Psoas muscle (tissue), 8 donors: ENCODE results near the gene SYT5. TPM values are rescaled to one million over a fixed set of nuclear protein-coding genes. Genes with fewer than 3 reads are reported as not detected.
"Not testable (repeated sequence)": the region's sequence is repeated elsewhere in the genome, so short reads cannot be mapped to it uniquely, and the experiment has no call there.

Experiments used
- ATAC-seq, 4 donors: fragments of 200-7000 bp; cut with Tn5 transposase; one replicate each; pipeline ENCODE4 v1.9.1; 2020; ENCODE audit warnings: moderate library complexity in 3 of 4, mild to moderate bottlenecking in 2 of 4
- DNase-seq, 2 donors: peaks; one replicate each; pipeline ENCODE4 v3.0.0-alpha.2; 2020
- H3K27ac ChIP-seq: fragments of 200-600 bp; one replicate; pipeline ENCODE4 v1.8.0; 2022
- H3K27me3 ChIP-seq, 3 donors: fragments of 200-600 bp in 1 of 3; one replicate each; pipeline versions ENCODE4 v1.6.1 to v1.8.0; 2013 to 2022; ENCODE audit warnings: low read length in 2 of 3, mild to moderate bottlenecking in 2 of 3, moderate library complexity in 1 of 3; ENCODE audit not compliant: insufficient read depth in 3 of 3
- H3K36me3 ChIP-seq, 2 donors: fragments of 200-600 bp in 1 of 2; one replicate each; pipeline versions ENCODE4 v1.6.1 to v1.8.0; 2013 to 2022; ENCODE audit warnings: low read depth in 1 of 2, mild to moderate bottlenecking in 1 of 2, moderate library complexity in 1 of 2; ENCODE audit not compliant: insufficient read depth in 1 of 2
- H3K4me1 ChIP-seq: fragments of 200-600 bp; one replicate; pipeline ENCODE4 v1.8.0; 2022
- H3K4me3 ChIP-seq: fragments of 200-600 bp; one replicate; pipeline ENCODE4 v1.8.0; 2022; ENCODE audit warnings: mild to moderate bottlenecking
- H3K9me3 ChIP-seq: fragments of 200-600 bp; one replicate; pipeline ENCODE4 v1.8.0; 2022
- CTCF ChIP-seq: fragments of 200-600 bp; IDR thresholded peaks from one replicate; pipeline ENCODE4 v1.8.0; 2022; ENCODE audit warnings: antibody characterized with exemption
- WGBS, 3 donors: extraction: QIAGEN DNeasy Blood & Tissue Kit; methylation state at CpG; one replicate each; pipeline versions ENCODE4 v1.1.6 to v1.1.7; 2013; 5-methylcytosine and 5-hydroxymethylcytosine counted together
- intact Hi-C, 2 donors: fragments of 100-400 bp; cut with DNase I; formaldehyde crosslinking; loops; one replicate each; pipeline versions ENCODE4 v1.11.0 to v1.14.2; 2022
- polyA plus RNA-seq, 3 donors: library from polyadenylated mRNA; stranded (reverse); fragments of 200-250 nt; gene quantifications; one replicate each; pipeline ENCODE4 v1.2.3, GENCODE V29; 2013
- total RNA-seq, 4 donors: library from RNA; stranded (reverse); fragmentation: NEBNext Ultra II Directional in 2 of 4; extraction: Animal tissue kit (Norgen Biotek cat#: 25700) in 2 of 4; gene quantifications; one replicate each; pipeline versions ENCODE4 v1.2.1 to v1.2.4, GENCODE V29; 2021 to 2023
- donor health status: healthy with polysubstance abuse.
- donor health status: DM: no; HTN: no; CAD: no; lungs with moderate emphysema.
- donor health status: Bipolar disorder and iron deficiency.
- donor health status: healthy.
- donor health status: DM: yes; HTN: yes; CAD: no.
- donor health status: DM: no; HTN: no; CAD: no.
- donor health status: DM: no; HTN: no; CAD: no.
- donor health status: DM: yes; HTN: yes; CAD: no.

SYT5 gene
- total and polyA plus RNA-seq, 7 donors: 0.03 to 0.13 TPM; not detected in 5

GRCh38 chr19:55225415-55225958 is 45.4 kb upstream of the SYT5 start:
- H3K4me3 ChIP-seq: no peak overlapping the region
- DNase-seq: no peak
- H3K4me1 ChIP-seq: no peaks in the 10 kb centered on the region
- TF ChIP-seq CTCF: no peak
- no peak overlapping the region for H3K27ac ChIP-seq
- H3K27me3 ChIP-seq: no peaks in the 10 kb centered on the region
- peaks cover 4 to 38% of the 10 kb centered on the region in 2 donors for H3K36me3 ChIP-seq
- 89 to 93% (median 90%) methylated on average over 7 of the region's 7 CpGs for WGBS, 3 donors
- intact Hi-C loops: no loop called here
- no peaks in the 10 kb centered on the region for H3K9me3 ChIP-seq
- ATAC-seq: no peak

GRCh38 chr19:55224679-55225414 is 44.8 kb upstream of the SYT5 start:
- WGBS, 3 donors: 51 to 67% (median 54%) methylated on average over 10 to 11 of the region's 11 CpGs
- not testable (repeated sequence) for ATAC-seq

GRCh38 chr19:55224038-55224665 is 44.1 kb upstream of the SYT5 start:
- Histone ChIP-seq H3K27me3 (no peaks in the 10 kb centered on the region), H3K4me1 (no peaks in the 10 kb centered on the region), H3K4me3 (no peak overlapping the region), H3K9me3 (peaks cover 2% of the 10 kb centered on the region), H3K36me3 (peaks cover 2 to 25% of the 10 kb centered on the region in 2 donors), H3K27ac (no peak overlapping the region)
- no peak for TF ChIP-seq CTCF
- peak in 2 of 4 donors; percentile 15 to 29 for ATAC-seq
- no peak for DNase-seq
- WGBS, 3 donors: 65 to 74% (median 68%) methylated on average over 26 of the region's 26 CpGs
- intact Hi-C loops: no loop called here

More at GRCh38 chr19:55224679-55225414, 44.8 kb upstream of the SYT5 start:
- H3K27ac ChIP-seq, intact Hi-C loops, H3K4me3 ChIP-seq, DNase-seq, H3K27me3 ChIP-seq, H3K4me1 ChIP-seq, H3K9me3 ChIP-seq: not testable (repeated sequence)
- peaks cover 4 to 32% of the 10 kb centered on the region in 2 donors for H3K36me3 ChIP-seq

GRCh38 chr19:55223291-55224037 is 43.4 kb upstream of the SYT5 start:
- H3K4me3 ChIP-seq: no peak overlapping the region
- no peak for TF ChIP-seq CTCF
- no peak for DNase-seq
- H3K27ac ChIP-seq: no peak overlapping the region
- H3K27me3 ChIP-seq: no peaks in the 10 kb centered on the region
- intact Hi-C loops: no loop called here
- peak in 2 of 4 donors; percentile 11 to 15 for ATAC-seq
- peaks cover 2% of the 10 kb centered on the region for H3K9me3 ChIP-seq
- 82 to 83% (median 83%) methylated on average over 17 of the region's 17 CpGs for WGBS, 3 donors
- H3K4me1 ChIP-seq: no peaks in the 10 kb centered on the region
- H3K36me3 ChIP-seq: peaks cover 0 to 18% of the 10 kb centered on the region in 2 donors

- ATAC-seq: no peak
Measured at GRCh38 chr19:55220525-55220924, 40.4 kb upstream of the SYT5 start.

More at GRCh38 chr19:55220525-55220924, 40.4 kb upstream of the SYT5 start:
- Histone ChIP-seq H3K27ac (no peak overlapping the region), H3K4me1 (no peaks in the 10 kb centered on the region), H3K36me3 (no peaks in the 10 kb centered on the region), H3K27me3 (no peaks in the 10 kb centered on the region), H3K9me3 (peaks cover 2% of the 10 kb centered on the region), H3K4me3 (no peak overlapping the region)
- intact Hi-C loops: no loop called here
- no peak for DNase-seq
- WGBS, 3 donors: 66 to 76% (median 73%) methylated on average over 9 of the region's 9 CpGs
- no peak for TF ChIP-seq CTCF
